GM03348 (cell line): ENCODE measurements around the gene NRG2.

Source experiments
- DNase-seq: peaks from one replicate; pipeline ENCODE4 v3.0.0; 2012; ENCODE audit warnings: low spot score

Gene NRG2

GRCh38 chr5:139855946-139856540, 187.1 kb downstream of the NRG2 start:
- no peak for DNase-seq

GRCh38 chr5:139855451-139855850, 187.6 kb downstream of the NRG2 start:
- no peak for DNase-seq

GRCh38 chr5:139854953-139855352, 188.1 kb downstream of the NRG2 start:
- DNase-seq = no peak

GRCh38 chr5:139854029-139854605, 189.0 kb downstream of the NRG2 start:
- no peak for DNase-seq

- DNase-seq = no peak
Measured at GRCh38 chr5:139852696-139853095, 190.4 kb downstream of the NRG2 start.

- no peak for DNase-seq
Measured at GRCh38 chr5:139851558-139851957, 191.5 kb downstream of the NRG2 start.

GRCh38 chr5:139850423-139851016, 192.6 kb downstream of the NRG2 start:
- DNase-seq = no peak

GRCh38 chr5:139849942-139850341, 193.2 kb downstream of the NRG2 start:
- DNase-seq = no peak

GRCh38 chr5:139849501-139849900, 193.6 kb downstream of the NRG2 start:
- no peak for DNase-seq

GRCh38 chr5:139848508-139849100, 194.5 kb downstream of the NRG2 start:
- DNase-seq = no peak

- peak; percentile 75 for DNase-seq
Measured at GRCh38 chr5:139847790-139848507, 195.2 kb downstream of the NRG2 start.

GRCh38 chr5:139847091-139847490, 196.0 kb downstream of the NRG2 start:
- DNase-seq = no peak

GRCh38 chr5:139845846-139846681, 197.0 kb downstream of the NRG2 start:
- DNase-seq = no peak

GRCh38 chr5:139844472-139845145, 198.5 kb downstream of the NRG2 start:
- peak; percentile 86 for DNase-seq

- no peak for DNase-seq
Measured at GRCh38 chr5:139843991-139844390, 199.1 kb downstream of the NRG2 start.

- DNase-seq = no peak
Measured at GRCh38 chr5:139842321-139842720, 200.8 kb downstream of the NRG2 start.

GRCh38 chr5:139841549-139841948, 201.6 kb downstream of the NRG2 start:
- DNase-seq = no peak

GRCh38 chr5:139839918-139840317, 203.2 kb downstream of the NRG2 start:
- no peak for DNase-seq

- no peak for DNase-seq
Measured at GRCh38 chr5:139839232-139839815, 203.8 kb downstream of the NRG2 start.

GRCh38 chr5:139838381-139839197, 204.5 kb downstream of the NRG2 start:
- no peak for DNase-seq
